ENCODE results near the gene STXBP6. TPM values are rescaled to one million over a fixed set of nuclear protein-coding genes. Genes with fewer than 3 reads are reported as not detected.

The STXBP6 gene
- total and polyA plus RNA-seq, 10 of the 15 experiments (the other 5 are each of a cell fraction or from before 2014, with no cell fraction given) = 1.2 to 47.3 (median 1.9) TPM

DNA sequence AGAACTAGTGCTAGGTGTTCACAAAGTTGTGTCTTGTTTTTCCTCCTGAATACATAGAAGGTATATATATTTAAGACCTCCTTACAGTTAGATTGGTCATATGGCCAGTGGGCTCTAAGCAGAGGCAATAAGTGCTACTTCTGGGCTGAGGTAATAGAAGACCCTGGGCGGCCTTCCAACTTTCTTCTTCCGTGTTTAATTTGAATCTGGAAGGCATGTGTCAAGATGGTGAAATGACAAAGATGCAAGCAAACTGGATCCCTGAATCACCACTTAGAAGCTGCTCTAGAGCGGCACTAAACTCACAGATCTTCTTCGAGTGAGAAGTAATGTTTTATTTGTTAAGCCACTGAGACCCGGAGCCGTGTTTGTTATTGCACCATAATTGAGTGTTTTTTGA lies 215.0 kb downstream of the STXBP6 start:
- no peak for ATAC-seq
- no TSS peak for BruUV-seq (replicated peaks)
- Histone ChIP-seq H3K4me1 (ENCODE audit: control insufficient read depth, insufficient read depth, low read length) (no peaks in the 10 kb centered on the region), H3K9ac (ENCODE audit: control insufficient read depth, insufficient read depth, low read length) (no peak overlapping the region), H3K4me2 (ENCODE audit: control insufficient read depth, insufficient read depth) (no peak overlapping the region), H2AFZ (ENCODE audit: control insufficient read depth, low read depth, low read length) (no peak overlapping the region), H3K36me3 (ENCODE audit: control insufficient read depth in 2 of 2, insufficient read depth in 2 of 2, low read length in 1 of 2) (no peaks in the 10 kb centered on the region), H3K27ac (ENCODE audit: control insufficient read depth, insufficient read depth) (no peak overlapping the region), H4K20me1 (ENCODE audit: control insufficient read depth, insufficient read depth) (no peaks in the 10 kb centered on the region), H3K9me3 (replicated peaks; ENCODE audit: control insufficient read depth, insufficient read depth, low read length) (no peaks in the 10 kb centered on the region), H3K27me3 (replicated peaks in 1 of 2; ENCODE audit: control insufficient read depth in 2 of 2, insufficient read depth in 2 of 2, low read length in 1 of 2) (no peaks in the 10 kb centered on the region), H3K79me2 (ENCODE audit: control insufficient read depth, insufficient read depth, low read length) (no peaks in the 10 kb centered on the region), H3K4me3 (no peak overlapping the region)
- WGBS (ENCODE audit: insufficient coverage, insufficient replicate concordance, low lambda C conversion rate, missing lambda C conversion rate) = 50% methylated on average over 6 of the region's 6 CpGs
- RAD21 ChIA-PET (ENCODE audit: unreplicated experiment) = no interaction called here
- no peak for TF ChIP-seq MXI1 (IDR thresholded peaks at IDR 0.05; ENCODE audit: low read depth, low read length)
- TF ChIP-seq KDM1A (IDR thresholded peaks at IDR 0.05; ENCODE audit: borderline replicate concordance) = no peak
- no peak for TF ChIP-seq EZH2 (IDR thresholded peaks at IDR 0.05; ENCODE audit: borderline replicate concordance, control insufficient read depth, low read depth, low read length)
- no peak for TF ChIP-seq SIN3A (IDR thresholded peaks at IDR 0.05; ENCODE audit: low read depth, low read length)
- TF ChIP-seq FOS (IDR thresholded peaks at IDR 0.05; ENCODE audit: borderline replicate concordance, extremely low read depth, insufficient read length) = no peak
- TF ChIP-seq ZBED1 (IDR thresholded peaks at IDR 0.05; ENCODE audit: borderline replicate concordance) = no peak
- no peak for TF ChIP-seq SMARCA5 (IDR thresholded peaks at IDR 0.05)
- TF ChIP-seq POU2F2 (IDR thresholded peaks at IDR 0.05; ENCODE audit: borderline replicate concordance, low read depth, low read length) = no peak
- TF ChIP-seq SMAD5 (IDR thresholded peaks at IDR 0.05; ENCODE audit: low read depth) = no peak
- no peak for TF ChIP-seq RUNX3 (IDR thresholded peaks at IDR 0.05; ENCODE audit: low read length)
- TF ChIP-seq WRNIP1 (IDR thresholded peaks at IDR 0.05; ENCODE audit: borderline replicate concordance, low read depth, low read length) = no peak
- TF ChIP-seq PAX5 (IDR thresholded peaks at IDR 0.05; ENCODE audit: borderline replicate concordance, low read depth, low read length) = no peak
- no peak for TF ChIP-seq TCF3 (IDR thresholded peaks at IDR 0.05; ENCODE audit: borderline replicate concordance, insufficient read depth, low read depth, low read length)
- no peak for TF ChIP-seq DPF2 (IDR thresholded peaks at IDR 0.05)
- DNase-seq (ENCODE audit: low read depth, low spot score) = no peak
- CTCF ChIA-PET = interaction anchor here (1.1 kb wide), 1 partner anchor 29 kb away, joined by 3 read pairs; no protein-coding TSS in a partner anchor
- POLR2A ChIA-PET = no interaction called here
- in situ Hi-C loops (cut with MboI) = no loop called here
- intact Hi-C loops (cut with micrococcal nuclease; ENCODE audit: unreplicated experiment) = no loop called here
- SMC1A ChIA-PET (ENCODE audit: uncharacterized antibody, unreplicated experiment) = interaction anchor here (3.2 to 3.5 kb wide), 2 partner anchors 21 to 29 kb away, joined by 14 to 19 read pairs; no protein-coding TSS in a partner anchor
- FAIRE-seq = no peak
